DOHH2 (cell line): ENCODE measurements around the gene HES7.

Experiments used
- CTCF ChIP-seq: fragments of 200-600 bp; sonication (generic); IDR thresholded peaks from one replicate; pipeline ENCODE4 v1.5.1; 2014; ENCODE audit warnings: antibody characterized with exemption, mild to moderate bottlenecking, low read depth, low read length; ENCODE audit not compliant: poor library complexity, severe bottlenecking
- EZH2phosphoT487 ChIP-seq: fragments of 200-600 bp; sonication (generic); IDR thresholded peaks from 2 replicates; pipeline ENCODE4 v1.6.1; 2017; ENCODE audit warnings: borderline replicate concordance, mild to moderate bottlenecking, antibody characterized with exemption, low read length, moderate library complexity, mixed read lengths

GRCh38 chr17:8142158-8142886 lies 18.4 kb upstream of the HES7 start:
- TF ChIP-seq CTCF (no peak), EZH2phosphoT487 (no peak)
